HepG2 (cell line): ENCODE measurements around the gene SFTA2. TPM values are rescaled to one million over a fixed set of nuclear protein-coding genes. Genes with fewer than 3 reads are reported as not detected.

Experiments
- ELF3 ChIP-seq: IDR thresholded peaks from 2 replicates; pipeline ENCODE4 v1.6.1; 2016; ENCODE audit warnings: missing genetic modification reagents, missing compliant biosample characterization
- HINFP ChIP-seq: sonication (generic); formaldehyde crosslinking; IDR thresholded peaks from 2 replicates; pipeline ENCODE4 v1.4.0; 2020; ENCODE audit warnings: low read depth, mild to moderate bottlenecking, missing genetic modification reagents
- HMGXB3 ChIP-seq: sonication (generic); formaldehyde crosslinking; IDR thresholded peaks from 2 replicates; pipeline ENCODE4 v1.4.0; 2020; ENCODE audit warnings: missing genetic modification reagents, borderline replicate concordance
- KAT8 ChIP-seq: IDR thresholded peaks from 2 replicates; pipeline ENCODE4 v1.6.1; 2016; ENCODE audit warnings: missing genetic modification reagents, missing compliant biosample characterization
- MED8 ChIP-seq: sonication (generic); formaldehyde crosslinking; IDR thresholded peaks from 2 replicates; pipeline ENCODE4 v1.8.1; 2023; ENCODE audit warnings: mild to moderate bottlenecking, missing genetic modification reagents; ENCODE audit not compliant: insufficient replicate concordance
- RNF219 ChIP-seq: sonication (generic); formaldehyde crosslinking; IDR thresholded peaks from 2 replicates; pipeline ENCODE4 v1.5.0; 2020; ENCODE audit warnings: mild to moderate bottlenecking, missing genetic modification reagents
- TOPORS ChIP-seq: sonication (generic); formaldehyde crosslinking; IDR thresholded peaks from 2 replicates; pipeline ENCODE4 v1.8.0; 2023; ENCODE audit warnings: mild to moderate bottlenecking, missing genetic modification reagents
- ZNF75D ChIP-seq: sonication (generic); formaldehyde crosslinking; IDR thresholded peaks from 2 replicates; pipeline ENCODE4 v1.8.1; 2023; ENCODE audit warnings: missing genetic modification reagents, mild to moderate bottlenecking, borderline replicate concordance
- ZNF772 ChIP-seq: sonication (generic); formaldehyde crosslinking; IDR thresholded peaks from 2 replicates; pipeline ENCODE4 v1.5.0; 2020; ENCODE audit warnings: mild to moderate bottlenecking, missing genetic modification reagents
- polyA plus RNA-seq, 8 experiments: library from polyadenylated mRNA; depleted of rRNA in 3 of 8; stranded (reverse) in 7 of 8; unstranded in 1 of 8; fragments of >200 nt; fragmentation: Illumina TruSeq in 4 of 8; extraction: Trizol in 4 of 8; gene quantifications; 2 replicates each; pipeline versions ENCODE4 v1.2.1 to v1.2.3, GENCODE V29; 2011 to 2016; ENCODE audit warnings: low read depth in 4 of 8, missing spikeins in 1 of 8, mixed read lengths in 1 of 8; ENCODE audit not compliant: insufficient read depth in 1 of 8
- total RNA-seq, 5 experiments: library from RNA; depleted of rRNA; stranded (reverse); fragments of >200 nt; fragmentation: Illumina TruSeq; extraction: Trizol; gene quantifications; 2 replicates each; pipeline ENCODE4 v1.2.3, GENCODE V29; 2016; ENCODE audit warnings: low read depth in 1 of 5
- TF ChIP-seq, protein P1 (sequence below): sonication (generic); formaldehyde crosslinking; IDR thresholded peaks from 2 replicates; pipeline ENCODE4 v1.8.0; 2023; ENCODE audit warnings: mild to moderate bottlenecking, missing genetic modification reagents
- TF ChIP-seq, protein P2 (sequence below): IDR thresholded peaks from 2 replicates; pipeline ENCODE4 v1.6.1; 2018; ENCODE audit warnings: missing genetic modification reagents

The SFTA2 gene
- total and polyA plus RNA-seq, 2 of the 13 experiments (the other 11 are each of a cell fraction or from before 2014, with no cell fraction given), result not detected

DNA sequence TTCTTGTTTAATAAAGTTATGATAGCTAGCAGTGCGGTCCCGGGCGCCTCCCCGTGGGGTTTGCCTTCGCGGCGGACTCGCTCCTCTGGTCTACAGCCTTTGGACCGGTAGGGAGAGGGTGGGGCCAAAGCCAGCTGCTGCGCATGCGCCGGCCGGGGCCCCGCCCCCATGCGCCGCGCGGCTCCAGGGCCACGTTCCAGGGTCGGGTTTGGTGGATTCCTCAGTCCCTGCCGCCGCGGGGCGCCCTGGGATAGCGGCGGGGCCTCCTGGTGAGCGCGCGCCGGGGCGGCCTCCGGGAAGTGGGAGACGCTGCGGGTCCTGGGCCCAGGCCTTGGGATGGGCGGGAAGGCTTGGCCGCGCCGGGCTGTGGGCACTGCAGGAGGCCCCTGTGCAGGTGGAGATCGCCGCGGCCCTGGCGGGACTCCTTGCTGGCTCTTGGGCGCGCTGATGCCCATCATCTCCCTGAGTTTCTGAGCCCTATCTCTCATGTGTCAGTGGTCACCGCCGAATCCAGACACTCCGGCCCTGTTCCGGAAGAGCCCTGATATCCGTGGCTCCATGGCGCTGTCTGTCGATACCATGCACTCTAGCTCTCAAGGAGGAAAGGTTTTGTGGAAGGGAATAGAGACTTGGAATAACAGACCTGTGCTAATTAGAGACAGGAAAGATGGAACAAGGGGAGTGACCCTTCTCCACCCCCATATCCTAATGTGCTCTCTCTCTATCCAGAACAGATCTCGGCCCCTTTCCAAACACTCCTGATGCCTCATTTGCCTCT, 17.7 kb downstream of the SFTA2 start, which contains the start of gene VARS2 (continued):
- TF ChIP-seq RNF219 (CRISPR knock-in tag) (no peak), ZNF772 (CRISPR knock-in tag) (peak; percentile 98), KAT8 (CRISPR knock-in tag) (peak; percentile 95), ELF3 (CRISPR knock-in tag) (peak; percentile 94), HMGXB3 (CRISPR knock-in tag) (peak; percentile 68), MED8 (CRISPR knock-in tag) (peak; percentile 92), HINFP (CRISPR knock-in tag) (peak; percentile 39), ZNF75D (CRISPR knock-in tag) (no peak; the same call in 1 of the 2 replicates), TOPORS (CRISPR knock-in tag) (peak; percentile 98)
- TF ChIP-seq, protein P1, sequence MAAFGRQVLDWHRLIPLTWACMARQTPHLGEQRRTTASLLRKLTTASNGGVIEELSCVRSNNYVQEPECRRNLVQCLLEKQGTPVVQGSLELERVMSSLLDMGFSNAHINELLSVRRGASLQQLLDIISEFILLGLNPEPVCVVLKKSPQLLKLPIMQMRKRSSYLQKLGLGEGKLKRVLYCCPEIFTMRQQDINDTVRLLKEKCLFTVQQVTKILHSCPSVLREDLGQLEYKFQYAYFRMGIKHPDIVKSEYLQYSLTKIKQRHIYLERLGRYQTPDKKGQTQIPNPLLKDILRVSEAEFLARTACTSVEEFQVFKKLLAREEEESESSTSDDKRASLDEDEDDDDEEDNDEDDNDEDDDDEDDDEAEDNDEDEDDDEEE (CRISPR knock-in tag), result peak; percentile 60; the same call in 1 of the 2 replicates
- TF ChIP-seq, protein P2, sequence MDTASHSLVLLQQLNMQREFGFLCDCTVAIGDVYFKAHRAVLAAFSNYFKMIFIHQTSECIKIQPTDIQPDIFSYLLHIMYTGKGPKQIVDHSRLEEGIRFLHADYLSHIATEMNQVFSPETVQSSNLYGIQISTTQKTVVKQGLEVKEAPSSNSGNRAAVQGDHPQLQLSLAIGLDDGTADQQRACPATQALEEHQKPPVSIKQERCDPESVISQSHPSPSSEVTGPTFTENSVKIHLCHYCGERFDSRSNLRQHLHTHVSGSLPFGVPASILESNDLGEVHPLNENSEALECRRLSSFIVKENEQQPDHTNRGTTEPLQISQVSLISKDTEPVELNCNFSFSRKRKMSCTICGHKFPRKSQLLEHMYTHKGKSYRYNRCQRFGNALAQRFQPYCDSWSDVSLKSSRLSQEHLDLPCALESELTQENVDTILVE, result peak; percentile 90
